Fibroblast of skin of scalp (primary cell): Measurements from ENCODE around the gene PCDHGC3.

Source experiments
- DNase-seq: peaks from one replicate; pipeline ENCODE4 v3.0.0-alpha.2; 2013

PCDHGC3 gene

DNA sequence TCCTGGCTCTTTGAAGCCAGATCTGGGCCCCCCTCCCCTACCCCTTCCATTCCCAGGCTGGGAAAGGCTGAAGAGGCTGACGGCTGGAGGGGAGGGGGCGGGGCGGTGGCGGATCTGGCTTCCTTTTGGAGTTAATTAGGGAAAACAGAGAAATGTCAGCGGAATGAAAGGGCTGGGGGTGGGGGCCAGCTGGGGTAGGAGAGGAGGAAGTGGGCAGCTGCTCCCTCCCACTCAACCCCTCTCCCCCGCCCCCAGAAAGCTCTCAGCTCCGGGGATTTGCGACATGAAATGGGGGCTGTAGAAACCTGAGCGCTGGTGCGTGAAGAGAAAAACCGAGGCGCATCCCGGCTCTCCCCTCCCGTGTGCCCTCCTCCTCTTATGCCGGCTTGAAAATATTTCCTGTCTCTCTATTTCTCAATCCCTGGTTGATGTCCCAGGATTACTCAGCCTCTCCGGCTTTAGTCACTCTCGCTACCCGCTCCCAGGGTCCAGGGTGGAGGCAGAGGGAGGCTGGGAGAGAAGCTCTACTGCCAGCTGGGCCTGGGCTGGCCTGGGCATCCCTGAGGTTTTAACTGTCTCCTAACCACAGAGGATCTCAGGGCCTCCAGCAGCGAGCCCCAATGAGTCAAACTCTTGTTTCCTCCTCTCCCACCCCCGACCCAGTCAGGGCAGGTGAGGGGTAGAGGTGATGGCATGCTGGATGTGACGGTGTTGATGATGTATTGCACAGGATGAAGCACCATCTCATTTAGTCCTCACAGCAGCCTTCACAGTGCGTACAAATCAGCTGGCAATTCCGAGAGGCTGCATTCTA is 33.2 kb downstream of the PCDHGC3 start:
- DNase-seq, result peak; percentile 98

DNA sequence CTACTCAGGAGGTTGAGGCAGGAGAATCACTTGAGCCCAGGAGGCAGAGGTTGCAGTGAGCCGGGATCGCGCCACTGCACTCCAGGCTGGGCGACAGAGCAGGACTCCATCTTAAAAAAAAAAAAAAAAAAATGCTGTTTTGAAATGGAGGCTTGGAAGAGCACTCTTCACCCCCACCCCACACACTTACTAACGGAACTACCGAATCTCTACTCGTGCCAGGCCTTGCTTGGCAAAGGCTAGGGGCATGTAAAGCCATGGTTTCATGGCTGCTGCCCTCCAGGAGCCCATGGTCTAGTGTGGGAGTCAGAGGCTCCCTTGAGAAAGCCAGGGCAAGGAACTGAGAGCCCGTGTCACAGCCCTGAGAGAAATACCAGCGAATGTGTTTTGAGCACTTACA is 34.4 kb downstream of the PCDHGC3 start:
- no peak for DNase-seq

DNA sequence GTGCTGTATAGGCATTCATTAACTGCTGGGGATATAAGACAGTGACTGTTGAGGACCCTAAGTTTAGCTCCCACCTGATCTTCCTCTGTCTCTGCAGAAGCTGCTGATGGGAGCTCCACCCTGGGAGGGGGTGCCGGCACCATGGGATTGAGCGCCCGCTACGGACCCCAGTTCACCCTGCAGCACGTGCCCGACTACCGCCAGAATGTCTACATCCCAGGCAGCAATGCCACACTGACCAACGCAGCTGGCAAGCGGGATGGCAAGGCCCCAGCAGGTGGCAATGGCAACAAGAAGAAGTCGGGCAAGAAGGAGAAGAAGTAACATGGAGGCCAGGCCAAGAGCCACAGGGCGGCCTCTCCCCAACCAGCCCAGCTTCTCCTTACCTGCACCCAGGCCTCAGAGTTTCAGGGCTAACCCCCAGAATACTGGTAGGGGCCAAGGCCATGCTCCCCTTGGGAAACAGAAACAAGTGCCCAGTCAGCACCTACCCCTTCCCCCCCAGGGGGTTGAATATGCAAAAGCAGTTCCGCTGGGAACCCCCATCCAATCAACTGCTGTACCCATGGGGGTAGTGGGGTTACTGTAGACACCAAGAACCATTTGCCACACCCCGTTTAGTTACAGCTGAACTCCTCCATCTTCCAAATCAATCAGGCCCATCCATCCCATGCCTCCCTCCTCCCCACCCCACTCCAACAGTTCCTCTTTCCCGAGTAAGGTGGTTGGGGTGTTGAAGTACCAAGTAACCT is 35.3 kb downstream of the PCDHGC3 start:
- no peak for DNase-seq

DNA sequence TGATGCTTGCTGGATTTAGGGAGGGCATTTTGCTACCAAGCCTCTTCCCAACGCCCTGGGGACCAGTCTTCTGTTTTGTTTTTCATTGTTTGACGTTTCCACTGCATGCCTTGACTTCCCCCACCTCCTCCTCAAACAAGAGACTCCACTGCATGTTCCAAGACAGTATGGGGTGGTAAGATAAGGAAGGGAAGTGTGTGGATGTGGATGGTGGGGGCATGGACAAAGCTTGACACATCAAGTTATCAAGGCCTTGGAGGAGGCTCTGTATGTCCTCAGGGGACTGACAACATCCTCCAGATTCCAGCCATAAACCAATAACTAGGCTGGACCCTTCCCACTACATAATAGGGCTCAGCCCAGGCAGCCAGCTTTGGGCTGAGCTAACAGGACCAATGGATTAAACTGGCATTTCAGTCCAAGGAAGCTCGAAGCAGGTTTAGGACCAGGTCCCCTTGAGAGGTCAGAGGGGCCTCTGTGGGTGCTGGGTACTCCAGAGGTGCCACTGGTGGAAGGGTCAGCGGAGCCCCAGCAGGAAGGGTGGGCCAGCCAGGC is 36.1 kb downstream of the PCDHGC3 start:
- no peak for DNase-seq

DNA sequence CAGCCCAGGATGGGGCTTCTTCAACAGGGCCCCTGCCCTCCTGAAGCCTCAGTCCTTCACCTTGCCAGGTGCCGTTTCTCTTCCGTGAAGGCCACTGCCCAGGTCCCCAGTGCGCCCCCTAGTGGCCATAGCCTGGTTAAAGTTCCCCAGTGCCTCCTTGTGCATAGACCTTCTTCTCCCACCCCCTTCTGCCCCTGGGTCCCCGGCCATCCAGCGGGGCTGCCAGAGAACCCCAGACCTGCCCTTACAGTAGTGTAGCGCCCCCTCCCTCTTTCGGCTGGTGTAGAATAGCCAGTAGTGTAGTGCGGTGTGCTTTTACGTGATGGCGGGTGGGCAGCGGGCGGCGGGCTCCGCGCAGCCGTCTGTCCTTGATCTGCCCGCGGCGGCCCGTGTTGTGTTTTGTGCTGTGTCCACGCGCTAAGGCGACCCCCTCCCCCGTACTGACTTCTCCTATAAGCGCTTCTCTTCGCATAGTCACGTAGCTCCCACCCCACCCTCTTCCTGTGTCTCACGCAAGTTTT is 36.7 kb downstream of the PCDHGC3 start:
- peak; percentile 72 for DNase-seq

DNA sequence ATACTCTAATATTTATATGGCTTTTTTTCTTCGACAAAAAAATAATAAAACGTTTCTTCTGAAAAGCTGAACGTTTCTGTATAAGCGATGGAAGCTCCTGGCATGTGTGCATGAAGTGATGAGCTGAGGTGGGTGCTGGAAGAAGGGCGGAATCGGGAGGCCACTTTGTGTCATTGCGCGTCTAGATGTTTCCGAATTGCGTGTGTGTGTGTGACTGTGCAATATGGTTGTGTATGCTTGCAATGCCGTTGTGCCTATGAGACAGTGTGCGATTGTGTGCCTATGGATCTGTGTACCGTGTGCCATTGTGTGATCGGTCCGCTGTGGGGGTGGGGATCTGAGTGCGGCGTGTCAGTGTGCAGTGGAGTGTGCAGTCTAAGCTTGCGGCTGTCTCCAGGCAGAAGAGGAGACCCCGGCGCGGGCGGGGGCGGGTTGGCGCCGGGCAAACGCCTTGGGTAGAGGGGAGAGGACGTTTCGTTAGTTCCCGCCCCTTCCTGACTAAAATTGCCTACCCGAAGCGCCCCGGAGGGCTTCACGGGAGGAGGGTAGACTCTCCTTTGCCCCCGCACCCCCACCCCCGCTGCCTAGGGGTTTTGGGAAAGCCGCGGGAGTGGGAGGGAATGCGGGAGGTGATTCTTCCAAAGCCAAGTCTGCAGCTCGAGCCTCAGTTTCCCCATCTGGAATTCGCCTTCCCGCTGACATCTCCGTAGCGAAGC is 37.3 kb downstream of the PCDHGC3 start:
- DNase-seq, result peak; percentile 59

DNA sequence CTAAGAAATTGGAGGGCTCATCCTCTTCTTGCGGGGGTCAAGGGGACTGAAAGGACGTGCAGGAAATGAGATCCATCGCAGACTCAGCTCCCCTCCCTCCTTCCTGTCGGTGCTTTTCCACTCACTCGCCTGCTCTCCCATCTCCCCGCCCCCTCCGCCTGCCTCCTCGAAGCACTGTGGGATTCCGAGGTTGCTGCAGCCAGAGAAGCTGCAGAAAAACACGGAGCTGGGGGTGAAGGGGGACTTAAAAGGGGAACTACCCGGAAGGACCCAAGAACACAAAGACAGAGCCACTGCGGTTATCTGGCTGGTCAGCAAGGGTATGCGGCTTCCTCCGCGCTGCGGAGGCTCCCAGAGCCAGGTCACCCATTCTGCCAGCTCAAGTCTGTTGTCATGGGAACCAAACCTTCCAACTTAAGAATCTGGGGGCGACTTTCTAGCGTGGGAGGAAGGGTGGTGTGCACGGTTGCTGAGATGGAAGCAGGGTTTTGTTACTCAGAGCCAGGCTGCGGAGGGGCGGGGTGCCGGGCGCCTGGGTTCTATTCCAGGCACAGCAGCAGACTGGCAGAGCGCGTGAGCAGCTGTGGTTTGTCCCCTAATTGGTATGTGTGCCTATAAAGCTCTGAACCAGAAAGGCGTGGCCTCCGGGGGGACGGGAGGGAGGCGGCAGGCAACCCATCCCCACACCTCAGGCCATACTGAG is 38.0 kb downstream of the PCDHGC3 start:
- DNase-seq, result peak; percentile 87

DNA sequence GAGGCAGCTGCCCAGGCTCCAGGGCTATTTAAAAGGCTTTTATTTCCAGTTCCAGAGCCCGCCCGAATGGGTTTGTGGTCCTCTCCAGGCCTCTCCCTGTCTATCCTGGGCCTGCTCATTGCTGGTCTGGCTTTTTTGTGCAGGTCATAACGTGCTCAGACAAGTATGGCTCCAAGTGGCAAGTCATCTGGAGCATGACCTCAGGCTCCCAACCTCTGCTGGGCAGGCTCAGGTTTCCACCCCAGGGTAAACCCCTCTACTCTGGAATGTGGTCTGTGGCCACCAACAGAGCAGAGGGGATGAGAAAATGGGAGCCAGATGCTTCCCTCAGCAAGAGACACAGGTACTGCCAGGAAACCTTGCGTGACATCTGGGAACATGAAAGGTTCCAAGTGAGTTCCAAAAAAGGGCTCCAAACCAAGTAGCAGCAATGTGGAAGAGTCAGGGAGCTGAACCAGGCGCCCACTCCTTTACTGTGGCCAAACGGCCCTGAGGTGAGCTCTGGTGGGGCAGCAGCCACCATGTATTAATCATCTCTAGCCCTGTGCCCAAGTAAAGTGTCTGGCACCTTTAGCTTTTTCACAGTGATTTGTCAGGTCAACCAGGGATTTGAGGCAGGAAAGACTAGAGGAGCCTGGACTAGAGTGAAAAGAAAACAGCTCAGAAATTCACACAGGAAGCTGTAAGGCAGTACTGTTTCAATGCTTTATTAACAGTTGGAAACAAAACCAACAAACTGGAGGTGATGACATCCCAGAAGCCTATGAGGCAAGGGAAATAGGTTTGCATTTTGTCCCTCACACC is 38.8 kb downstream of the PCDHGC3 start:
- peak; percentile 73 for DNase-seq

DNA sequence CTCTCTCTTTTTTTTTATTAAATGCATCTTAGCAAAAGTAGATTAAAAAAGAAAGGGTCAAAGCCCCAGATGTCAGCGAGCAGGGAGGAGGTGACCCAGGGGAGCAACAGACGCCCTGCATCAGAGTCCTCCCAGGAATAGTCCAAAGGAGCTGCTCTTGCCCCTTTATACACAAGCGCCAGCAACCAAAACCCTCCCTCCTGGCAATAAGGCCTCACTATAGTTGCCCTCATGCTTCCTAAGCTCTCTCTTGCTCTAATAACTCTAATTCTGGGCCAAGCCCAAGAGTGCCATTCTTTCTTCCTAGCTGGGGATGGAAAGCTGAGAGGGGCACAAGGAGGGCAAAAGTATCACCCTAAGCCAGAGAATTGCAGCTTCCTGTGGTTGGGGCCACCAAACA is 39.4 kb downstream of the PCDHGC3 start:
- DNase-seq, result no peak

DNA sequence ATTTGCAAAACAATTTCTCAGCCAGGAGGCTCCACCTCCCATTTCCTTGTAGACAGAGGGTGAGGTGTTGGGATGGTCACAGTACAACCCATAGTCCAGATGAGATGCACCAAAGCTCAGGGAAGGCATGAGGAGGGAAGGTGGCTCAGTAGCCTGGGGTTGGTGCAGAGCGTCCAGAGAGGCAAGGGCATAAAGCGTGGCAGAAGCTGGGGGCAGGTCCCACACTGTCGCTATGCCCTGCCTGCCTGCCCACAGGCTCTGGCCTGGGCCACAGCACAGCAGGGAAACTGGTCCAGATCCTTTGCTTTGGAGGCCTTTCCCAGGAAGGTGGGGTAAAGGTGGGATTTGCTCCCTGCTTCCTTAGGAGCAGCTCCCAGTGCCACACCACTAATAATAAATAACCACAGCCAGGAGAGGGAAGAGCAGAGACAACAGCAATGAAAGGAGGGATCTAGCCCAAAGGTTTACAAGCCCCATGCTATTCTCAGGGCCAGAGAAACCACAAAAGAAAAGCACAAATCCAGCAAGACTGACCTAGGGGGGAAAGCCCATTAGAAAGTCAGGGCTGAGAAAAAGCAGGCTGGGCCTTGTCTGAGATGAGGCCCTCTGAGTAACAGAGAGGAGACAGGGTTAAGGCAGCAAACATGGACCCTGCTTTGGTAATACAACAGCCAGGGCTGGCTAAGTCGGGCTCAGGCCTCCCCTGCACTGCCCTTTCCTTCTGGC is 40.3 kb downstream of the PCDHGC3 start:
- DNase-seq, result no peak

DNA sequence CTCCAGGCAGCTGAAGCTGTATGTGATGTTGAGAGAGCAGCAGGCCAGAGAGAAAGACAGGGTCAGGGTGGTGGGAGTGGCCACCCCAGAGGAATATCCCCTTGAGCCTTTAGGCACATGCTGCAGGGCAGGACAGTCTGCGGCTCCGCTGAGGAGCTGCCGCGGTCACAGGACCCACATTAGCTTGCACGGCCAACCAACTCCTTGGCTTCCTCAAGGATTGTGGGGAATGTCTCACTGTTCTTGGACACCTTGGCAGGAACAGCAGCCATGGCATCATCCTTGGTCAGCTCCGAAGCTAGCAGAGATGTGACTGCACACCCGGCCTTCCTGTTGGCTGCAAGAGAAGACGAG is 40.9 kb downstream of the PCDHGC3 start:
- DNase-seq, result no peak

DNA sequence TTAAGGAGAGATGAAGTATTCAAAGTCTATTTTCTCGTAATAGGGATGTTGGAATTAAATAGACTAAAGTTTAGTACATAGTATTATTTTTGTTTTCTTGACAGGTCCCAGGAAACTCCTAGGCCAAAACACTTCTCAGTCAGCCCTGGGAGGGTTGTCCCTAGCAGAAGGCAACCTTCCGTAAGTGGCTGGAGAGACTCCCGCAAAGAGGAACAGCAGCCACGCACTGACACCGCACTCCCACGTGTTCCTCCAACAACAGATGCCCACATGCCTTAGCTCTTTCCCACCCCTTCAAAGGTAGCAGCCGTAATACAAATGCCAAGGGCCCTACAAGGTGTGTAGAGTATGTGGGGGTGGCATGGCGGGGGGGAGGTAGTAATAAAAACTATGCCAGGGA is 41.5 kb downstream of the PCDHGC3 start:
- no peak for DNase-seq

DNA sequence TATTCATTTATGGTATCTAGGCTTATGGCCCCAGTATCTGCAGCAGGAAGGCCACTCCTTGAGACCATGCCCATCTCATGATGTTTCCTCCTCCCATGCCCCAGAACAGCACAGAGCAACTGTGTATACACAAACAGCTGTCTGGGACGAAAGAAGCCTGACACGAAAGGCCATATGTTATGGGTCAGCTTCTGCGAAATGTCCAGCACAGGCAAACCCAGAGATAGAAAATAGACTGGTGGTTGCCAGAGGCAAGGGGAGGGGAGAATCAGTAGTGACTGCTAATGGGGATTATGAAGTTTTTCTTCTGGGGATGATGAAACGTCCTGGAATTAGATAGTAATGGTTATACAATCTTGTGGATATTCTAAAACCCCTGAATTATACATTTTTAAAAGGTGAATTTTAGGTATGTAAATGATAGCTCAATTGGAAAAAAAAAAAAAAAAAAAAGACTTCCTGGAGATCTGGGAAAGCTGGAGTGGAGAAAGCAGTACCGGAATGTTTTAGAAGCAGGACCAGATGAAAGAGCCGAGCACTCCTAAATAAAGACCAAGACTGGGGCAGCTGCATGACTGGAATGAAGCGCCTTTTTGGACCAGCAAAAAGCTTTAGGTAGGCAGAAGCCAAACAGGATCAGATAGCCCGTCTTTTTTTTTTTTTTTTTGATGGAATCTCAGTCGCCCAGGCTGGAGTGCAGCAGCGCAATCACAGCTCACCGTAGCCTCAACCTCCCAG is 42.3 kb downstream of the PCDHGC3 start:
- peak; percentile 66 for DNase-seq

DNA sequence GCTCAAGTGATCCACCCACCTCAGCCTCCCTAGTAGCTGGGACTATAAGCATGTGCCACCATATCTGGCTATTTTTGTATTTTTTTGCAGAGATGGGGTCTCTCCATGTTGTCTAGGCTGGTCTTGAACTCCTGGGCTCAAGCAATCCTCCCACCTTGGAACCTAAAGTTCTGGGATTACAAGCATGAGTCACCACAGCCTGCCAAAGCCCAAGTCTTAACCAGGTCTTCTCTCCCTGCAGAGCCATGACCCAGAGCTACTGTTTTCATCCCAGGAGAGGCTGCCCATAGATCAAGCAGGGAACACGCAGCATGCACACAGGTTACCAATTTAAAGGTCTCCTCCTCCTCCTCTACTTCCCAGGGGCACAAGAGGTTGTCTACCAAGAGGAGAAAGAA is 42.9 kb downstream of the PCDHGC3 start:
- no peak for DNase-seq

DNA sequence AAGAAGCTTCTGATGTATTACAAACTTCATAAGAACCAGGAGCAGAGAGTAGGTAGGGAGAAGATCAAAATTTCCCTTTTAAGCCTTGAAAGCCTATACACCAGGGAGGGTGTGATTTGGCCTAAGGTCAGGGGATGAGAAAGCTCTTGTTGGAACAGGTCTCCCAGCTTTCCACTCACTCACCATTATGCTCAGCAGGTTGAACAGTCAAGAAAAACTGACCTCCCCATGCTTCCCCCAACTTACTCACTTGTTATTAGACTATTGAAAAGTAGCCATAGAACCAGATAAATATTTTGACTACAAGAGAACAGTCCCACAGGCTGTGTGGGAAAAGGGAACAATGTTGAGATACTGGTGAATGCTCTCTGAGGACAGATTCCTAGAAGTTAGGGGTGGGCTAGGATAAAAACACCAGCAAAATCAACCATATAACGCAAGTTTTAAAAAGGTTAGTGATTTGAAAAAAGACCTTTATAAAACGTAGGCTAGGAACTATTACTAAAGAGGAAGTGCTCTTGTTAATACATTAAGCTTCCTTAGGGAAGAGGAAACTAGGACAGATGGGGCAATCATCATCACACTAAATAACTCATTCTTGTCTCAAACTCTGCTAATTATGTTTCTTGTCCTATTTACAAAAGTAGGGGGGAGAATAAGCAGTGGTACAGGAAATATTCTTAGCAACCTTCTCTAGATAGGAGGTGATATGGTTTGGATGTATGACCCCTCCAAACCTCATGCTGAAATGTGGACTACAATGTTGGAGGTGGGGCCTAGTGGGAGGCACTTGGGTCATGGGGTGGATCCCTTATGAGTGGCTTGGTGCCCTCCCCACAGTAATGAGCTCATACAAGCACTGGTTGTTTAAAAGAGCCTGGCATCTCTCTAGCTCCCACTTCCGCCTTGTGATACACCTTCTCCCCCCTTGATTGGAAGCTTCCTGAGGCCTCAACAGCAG is 44.1 kb downstream of the PCDHGC3 start:
- no peak for DNase-seq

DNA sequence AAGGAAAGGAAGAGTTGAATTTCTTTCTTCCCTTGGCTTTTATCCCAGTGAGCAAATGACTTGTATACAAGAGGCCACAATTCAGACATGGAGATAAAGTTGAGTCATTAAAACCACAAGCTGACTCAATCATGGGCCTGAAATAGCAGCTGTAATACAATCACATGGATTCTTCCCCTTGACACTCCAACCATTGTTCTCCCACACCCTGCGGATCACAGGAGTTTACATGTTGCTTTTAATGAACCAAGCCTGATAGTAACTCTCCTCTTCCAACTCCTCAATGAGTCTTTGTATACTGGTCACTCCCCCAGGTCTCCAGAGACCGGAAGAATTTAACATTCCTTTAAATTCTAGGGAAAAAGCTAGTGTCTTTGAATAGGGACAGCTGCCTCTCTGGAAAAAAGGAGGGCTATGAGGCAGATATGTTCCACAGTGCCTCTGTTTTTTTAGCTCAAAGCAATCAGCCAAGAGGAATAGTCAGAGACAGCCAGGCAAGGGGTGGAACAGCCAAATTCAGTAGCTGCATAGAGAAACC is 45.5 kb downstream of the PCDHGC3 start:
- DNase-seq, result peak; percentile 98

DNA sequence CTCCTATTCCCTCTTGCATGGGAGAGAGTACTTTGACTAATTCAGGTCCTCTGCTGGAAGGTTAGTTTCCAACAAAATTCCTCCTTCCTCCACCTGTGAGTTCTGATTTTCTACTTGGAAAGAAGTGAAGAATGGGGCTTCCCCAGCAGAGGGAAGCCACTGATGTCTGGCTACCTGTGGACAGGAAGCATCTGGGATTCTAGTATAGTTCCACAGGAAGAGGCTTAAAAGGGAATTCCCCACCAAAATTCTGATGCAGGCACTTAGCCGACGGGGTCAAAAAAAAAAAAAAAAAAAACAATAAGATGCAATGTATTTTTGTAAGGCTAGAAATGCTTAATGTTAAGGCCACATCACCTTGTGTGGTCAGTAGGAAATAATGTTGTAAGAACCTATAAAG is 46.5 kb downstream of the PCDHGC3 start:
- no peak for DNase-seq

DNA sequence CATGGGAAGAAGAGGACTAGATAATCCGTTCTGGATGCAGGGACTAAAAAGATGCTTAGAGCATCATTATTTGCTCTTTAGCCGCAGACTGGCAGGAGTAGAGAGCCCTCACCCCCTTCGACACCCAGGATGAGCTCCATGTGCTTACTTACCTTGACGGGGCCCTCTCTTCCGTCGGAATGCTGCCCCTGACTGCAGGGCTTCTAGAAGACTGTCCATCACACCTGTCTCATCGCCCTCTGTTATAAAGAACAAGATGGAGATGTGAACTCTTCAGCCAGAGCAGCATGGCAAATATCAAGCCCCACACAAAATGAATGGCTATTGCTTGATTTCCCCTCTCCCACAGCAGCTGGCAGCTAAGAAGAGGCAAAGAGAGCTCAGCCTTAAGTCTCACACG is 48.2 kb downstream of the PCDHGC3 start:
- no peak for DNase-seq
